Stimulated activated CD4-positive, alpha-beta T cell treated with anti-CD3 and anti-CD28 coated beads, TNF-alpha, amount 100 ng/mL, for 1 hour (primary cell): ENCODE results near the gene PLEKHA7.
"Not testable (repeated sequence)": the region's sequence is repeated elsewhere in the genome, so short reads cannot be mapped to it uniquely, and the experiment has no call there.

ENCODE experiments used
- DNase-seq, 3 donors: peaks; one replicate each; pipeline ENCODE4 v3.0.0-alpha.2; 2020; ENCODE audit warnings: low read depth in 3 of 3, low spot score in 1 of 3

PLEKHA7 gene, protein sequence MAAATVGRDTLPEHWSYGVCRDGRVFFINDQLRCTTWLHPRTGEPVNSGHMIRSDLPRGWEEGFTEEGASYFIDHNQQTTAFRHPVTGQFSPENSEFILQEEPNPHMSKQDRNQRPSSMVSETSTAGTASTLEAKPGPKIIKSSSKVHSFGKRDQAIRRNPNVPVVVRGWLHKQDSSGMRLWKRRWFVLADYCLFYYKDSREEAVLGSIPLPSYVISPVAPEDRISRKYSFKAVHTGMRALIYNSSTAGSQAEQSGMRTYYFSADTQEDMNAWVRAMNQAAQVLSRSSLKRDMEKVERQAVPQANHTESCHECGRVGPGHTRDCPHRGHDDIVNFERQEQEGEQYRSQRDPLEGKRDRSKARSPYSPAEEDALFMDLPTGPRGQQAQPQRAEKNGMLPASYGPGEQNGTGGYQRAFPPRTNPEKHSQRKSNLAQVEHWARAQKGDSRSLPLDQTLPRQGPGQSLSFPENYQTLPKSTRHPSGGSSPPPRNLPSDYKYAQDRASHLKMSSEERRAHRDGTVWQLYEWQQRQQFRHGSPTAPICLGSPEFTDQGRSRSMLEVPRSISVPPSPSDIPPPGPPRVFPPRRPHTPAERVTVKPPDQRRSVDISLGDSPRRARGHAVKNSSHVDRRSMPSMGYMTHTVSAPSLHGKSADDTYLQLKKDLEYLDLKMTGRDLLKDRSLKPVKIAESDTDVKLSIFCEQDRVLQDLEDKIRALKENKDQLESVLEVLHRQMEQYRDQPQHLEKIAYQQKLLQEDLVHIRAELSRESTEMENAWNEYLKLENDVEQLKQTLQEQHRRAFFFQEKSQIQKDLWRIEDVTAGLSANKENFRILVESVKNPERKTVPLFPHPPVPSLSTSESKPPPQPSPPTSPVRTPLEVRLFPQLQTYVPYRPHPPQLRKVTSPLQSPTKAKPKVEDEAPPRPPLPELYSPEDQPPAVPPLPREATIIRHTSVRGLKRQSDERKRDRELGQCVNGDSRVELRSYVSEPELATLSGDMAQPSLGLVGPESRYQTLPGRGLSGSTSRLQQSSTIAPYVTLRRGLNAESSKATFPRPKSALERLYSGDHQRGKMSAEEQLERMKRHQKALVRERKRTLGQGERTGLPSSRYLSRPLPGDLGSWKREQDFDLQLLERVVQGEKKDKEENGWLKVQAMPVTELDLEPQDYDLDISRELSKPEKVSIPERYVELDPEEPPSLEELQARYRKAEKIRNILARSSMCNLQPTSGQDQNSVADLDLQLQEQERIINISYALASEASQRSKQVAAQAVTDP

DNA sequence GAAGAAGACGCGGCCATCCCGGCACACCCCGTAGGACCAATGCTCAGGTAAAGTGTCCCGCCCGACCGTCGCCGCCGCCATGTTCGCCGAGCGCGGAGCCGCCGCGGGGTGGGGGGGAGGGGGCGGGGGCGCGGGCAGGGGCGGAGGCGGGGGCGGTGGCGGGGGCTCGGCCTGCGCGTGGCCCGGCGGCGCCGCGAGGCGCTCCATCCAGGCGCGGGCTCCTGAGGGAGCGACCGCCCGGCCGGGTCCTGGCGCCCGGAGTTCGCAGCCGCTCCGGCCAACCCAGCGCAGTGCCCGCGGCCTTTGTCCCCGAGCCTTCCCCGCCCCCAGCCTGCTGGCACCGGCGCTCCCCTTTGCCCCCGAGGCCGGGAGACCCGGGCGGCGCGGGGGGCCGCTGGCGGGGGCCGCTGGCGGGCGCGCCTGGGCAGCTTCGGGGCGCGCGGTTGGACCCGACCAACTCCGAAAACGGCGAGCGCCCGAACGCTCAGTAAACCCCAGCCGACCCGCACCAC, at the start of gene PLEKHA7:
Gene PLEKHA7, minus strand, starts transcription at position 94 of the 512 bp plus-strand sequence. Its CDS starts 13 bp downstream, at position 81.
- no peak for DNase-seq

DNA sequence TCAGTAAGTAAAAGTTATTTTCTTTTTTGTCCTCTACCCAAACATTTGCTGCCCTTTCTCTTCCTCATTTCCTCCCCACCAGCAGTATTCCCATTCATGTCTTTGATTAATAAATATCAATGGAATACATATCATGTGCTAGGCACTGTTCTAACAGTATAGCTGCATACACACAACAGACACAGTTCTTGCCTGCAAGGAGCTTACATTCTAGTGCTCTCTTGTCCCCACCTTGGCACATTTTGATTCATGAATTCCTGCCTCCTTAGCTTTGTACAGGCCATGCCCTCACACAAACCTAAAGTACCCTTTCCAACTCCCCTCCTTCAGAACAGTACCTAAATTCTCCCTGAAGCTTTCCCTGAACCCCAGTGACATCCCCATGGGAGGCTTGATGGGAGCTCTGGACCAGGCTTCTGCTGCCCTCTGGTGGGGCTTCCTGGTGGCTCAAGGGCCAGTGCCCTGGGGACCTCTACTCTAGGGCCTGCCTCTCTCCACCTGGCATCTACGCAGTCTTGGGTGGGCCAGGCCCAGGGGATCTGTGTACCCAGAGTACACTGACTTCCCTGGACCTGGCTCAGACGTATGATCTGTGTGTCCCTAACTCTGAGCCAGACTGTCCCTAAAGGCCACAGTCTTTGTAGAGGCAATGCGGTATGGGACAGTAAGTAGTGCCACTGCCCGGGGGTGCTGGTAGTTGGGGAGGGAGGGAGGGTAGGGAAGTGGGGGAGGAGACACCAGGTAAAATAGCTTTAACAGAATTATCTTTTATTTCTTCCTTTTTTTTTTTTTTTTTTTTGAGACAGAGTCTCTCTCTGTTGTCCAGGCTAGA, 49.2 kb upstream of the PLEKHA7 start:
- DNase-seq, result peak in 1 of 3 donors; percentile 49

DNA sequence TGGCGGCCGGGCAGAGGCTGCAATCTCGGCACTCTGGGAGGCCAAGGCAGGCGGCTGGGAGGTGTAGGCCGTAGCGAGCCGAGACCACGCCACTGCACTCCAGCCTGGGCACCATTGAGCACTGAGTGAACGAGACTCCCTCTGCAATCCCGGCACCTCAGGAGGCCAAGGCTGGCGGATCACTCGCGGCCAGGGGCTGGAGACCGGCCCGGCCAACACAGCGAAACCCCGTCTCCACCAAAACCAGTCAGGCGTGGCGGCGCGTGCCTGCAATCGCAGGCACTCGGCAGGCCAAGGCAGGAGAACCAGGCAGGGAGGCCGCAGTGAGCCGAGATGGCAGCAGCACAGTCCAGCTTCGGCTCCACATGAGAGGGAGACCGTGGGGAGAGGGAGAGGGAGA, 36.9 kb upstream of the PLEKHA7 start:
- DNase-seq, result not testable (repeated sequence)

DNA sequence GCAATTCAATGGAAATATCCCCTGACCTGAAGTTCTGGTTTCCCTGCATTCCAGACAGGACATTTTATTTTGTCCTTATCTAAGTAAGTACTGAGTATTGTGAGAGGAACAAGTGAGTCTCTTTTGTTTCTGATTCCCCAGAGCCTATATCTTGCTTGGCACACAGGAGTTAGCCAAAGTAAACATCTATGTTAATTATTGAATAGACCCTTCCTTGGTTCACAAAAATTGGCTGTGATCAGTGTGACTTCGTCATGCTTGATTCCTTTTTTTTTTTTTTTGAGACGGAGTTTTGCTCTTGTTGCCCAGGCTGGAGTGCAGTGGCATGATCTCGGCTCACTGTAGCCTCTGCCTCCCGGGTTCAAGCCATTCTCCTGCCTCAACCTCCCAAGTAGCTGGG, 34.3 kb upstream of the PLEKHA7 start:
- not testable (repeated sequence) for DNase-seq

DNA sequence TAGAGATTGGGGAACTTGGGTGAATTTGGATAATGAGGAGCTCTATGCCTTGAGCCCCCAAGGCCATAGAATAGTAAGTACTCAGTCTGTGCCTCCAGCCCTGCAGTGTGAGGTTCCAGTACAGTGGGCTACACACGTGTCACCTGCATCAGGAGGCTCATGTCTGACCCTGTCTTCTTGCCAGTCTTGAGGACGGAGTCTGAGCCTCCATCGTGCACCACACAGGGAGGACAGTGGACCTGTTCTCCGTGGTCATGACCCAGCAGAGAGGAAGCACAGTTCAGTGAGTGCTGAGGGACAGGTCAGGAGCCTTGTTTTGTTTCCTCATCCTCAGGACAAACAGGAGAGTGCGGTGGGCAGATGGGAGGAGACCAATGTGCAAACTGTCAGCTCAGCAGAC, 32.5 kb upstream of the PLEKHA7 start:
- no peak for DNase-seq

DNA sequence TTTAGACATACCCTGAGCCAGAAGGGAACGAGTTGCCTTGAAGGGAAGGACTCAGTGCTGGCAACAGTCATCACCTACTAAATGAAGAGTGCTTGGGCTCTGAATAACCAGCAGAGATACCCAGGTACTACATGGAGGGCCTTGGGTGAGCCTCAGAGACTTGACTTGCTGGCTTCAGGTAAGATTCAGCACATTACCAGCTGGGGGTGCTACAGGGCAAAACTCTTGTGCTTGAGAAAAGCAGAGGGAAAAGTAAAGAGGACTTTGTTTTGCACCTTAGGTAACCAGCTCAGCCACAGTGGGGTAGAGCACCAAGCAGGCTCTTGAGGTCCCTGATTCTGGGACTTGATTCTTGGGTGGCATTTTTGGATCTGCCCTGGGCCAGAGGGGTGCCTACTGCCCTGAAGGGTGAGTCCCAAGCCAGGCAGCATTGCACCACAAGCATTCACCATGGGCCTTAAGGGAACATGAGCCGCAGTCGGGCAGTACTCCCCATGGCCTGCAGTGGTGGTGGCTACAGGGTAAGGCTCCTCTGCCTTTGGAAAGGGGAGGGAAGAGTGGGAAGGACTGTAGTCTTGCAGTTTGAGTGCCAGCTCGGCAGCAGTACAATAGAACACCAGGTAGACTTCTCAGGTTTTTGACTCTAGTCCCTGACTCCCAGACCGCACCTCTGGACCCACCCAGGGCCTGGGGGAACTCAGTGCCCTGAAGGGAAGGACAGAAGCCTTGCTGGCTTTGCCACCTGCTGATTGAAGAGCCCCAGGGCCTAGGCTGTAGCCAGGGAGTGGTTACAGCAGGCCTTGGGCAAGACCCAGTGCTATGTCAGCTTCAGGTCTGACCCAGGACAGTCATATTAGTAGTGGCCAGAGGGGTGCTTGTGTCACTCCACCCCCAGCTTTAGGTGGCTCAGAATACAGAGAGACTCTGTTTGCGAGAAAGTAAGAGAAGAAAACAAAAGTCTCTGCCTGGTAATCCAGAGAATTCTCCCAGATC, 22.7 kb upstream of the PLEKHA7 start:
- DNase-seq, result no peak

DNA sequence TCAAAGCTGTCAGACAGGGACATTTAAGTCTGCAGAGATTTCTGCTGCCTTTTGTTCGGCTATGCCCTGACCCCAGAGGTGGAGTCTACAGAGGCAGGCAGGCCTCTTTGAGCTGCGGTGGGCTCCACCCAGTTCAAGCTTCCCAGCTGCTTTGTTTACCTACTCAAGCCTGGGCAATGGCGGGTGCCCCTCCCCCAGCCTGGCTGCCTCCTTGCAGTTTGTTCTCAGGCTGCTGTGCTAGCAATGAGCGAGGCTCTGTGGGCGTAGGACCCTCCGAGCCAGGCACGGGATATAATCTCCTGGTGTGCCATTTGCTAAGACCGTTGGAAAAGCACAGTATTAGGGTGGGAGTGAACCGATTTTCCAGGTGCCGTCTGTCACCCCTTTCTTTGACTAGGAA, 19.8 kb upstream of the PLEKHA7 start:
- DNase-seq, result not testable (repeated sequence)

DNA sequence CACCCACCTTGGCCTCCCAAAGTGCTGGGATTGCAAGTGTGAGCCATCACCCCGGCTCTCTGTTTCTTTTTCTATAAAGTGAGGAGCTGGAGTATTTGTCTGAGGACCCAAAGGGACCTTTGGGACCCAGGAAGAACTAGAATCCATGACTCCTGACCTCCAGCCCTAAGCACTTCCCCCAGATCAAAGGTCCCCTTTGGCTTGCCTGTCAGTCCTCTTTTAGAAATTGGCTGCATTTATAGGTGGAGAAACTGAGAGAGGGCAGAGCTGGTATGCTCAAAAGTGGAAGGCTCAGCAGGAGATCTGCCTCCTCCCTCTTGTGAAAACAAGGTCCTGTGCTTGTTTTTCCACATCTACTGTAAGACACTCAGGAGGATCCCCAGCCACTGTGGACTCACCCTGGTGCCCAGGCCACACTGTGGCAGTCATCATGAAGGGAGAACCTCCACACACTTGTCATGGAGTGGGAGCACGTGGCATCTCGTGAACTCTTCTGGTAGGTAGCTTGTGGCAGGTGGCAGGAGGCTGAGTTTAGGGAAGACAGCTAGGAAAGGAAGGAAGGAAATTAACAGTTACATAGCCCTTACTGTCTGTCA, 12.4 kb upstream of the PLEKHA7 start:
- no peak for DNase-seq

DNA sequence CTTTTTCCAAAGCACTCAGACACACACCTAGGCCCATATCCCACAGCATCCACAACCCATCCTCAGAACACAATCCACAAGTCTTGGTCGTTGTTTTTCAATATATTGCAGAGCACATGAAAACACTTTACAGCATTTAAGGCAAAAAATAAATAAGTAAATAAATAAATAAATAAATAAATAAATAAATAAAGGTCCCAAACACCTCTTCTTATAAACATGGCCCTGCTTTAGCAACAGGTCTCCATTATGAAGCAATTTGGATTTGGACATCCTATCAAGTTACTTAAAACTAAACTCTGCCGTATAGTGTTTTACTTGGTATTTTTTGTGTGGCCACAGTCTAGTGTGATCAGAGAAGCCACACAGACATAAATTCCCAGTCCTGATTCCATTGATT, 10.7 kb upstream of the PLEKHA7 start:
- DNase-seq, result no peak

DNA sequence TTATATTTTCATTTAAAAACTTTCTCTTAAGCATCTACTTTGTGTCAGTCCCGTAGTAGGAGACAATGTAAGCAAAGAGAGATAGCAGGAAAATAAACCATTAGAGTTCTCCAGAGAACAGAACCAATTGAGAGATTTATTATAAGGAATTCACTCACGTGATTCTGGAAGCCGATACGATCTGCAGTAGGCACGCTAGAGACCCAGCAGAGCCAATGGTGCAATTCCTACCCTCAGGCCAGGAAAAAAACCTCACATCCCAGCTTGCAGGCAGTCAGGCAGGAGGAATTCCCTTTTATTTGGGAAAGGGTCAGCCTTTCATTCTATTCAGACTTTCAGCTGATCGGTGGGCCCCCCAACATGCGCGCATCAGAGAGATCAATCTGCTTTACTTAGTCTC, 7.3 kb upstream of the PLEKHA7 start:
- DNase-seq, result no peak

DNA sequence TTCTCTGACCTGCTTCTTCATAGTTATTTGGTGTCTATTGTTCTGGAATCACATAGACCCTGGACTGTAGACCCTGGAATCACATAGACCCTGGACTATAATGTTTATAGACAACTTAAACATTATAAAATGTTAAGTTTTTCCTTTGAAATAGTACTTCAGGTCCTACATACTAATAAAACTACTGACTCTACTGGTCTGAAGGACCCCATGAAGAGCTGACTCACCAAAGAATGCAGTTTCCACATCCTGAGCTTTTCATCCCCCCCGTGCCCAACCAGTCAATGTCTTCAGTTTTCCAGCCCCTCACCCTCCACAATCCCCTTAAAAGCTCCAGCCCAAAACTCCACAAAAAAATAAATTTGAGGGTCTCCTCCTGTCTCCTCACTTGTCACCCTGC, 6.6 kb upstream of the PLEKHA7 start:
- DNase-seq, result no peak

DNA sequence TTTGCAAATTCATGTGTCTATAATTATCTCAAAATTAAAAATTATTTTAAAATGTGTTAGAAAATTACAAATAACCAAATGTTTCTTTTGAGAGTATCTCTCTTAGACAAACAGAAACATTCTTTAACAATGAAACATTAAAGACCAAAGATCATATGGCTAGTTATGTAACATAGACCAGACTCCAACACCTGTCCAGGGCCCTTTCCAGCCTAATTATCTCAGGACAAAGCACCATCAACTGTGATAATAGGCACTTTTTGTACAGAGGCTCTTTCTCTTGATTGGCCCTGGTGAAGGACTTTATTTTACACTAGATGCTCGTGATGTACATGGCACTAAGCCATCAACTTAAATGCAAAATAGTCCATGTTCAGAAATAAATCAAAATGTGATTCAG, 5.0 kb upstream of the PLEKHA7 start:
- DNase-seq, result no peak

DNA sequence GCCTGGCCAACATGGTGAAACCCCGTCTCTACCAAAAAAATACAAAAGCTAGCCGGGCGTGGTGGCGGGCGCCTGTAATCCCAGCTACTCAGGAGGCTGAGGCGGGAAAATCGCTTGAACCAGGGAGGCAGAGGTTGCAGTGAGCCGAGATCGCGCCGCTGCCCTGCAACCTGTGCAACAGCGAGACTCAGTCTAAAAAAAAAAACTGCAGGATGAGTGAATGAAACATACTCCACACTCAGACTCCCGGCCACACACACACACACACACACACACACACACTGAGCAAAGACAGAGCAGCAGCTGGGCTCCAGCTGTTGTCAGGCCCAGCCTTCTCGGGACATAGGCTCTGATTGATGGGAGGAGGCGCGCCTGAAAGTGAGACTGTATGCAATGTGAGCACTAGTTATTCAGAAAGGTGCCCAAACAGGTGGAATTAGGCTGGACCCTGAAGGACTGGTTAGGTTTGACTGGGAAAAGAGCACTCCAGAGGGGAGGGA, 1.5 kb upstream of the PLEKHA7 start:
- DNase-seq, result no peak

DNA sequence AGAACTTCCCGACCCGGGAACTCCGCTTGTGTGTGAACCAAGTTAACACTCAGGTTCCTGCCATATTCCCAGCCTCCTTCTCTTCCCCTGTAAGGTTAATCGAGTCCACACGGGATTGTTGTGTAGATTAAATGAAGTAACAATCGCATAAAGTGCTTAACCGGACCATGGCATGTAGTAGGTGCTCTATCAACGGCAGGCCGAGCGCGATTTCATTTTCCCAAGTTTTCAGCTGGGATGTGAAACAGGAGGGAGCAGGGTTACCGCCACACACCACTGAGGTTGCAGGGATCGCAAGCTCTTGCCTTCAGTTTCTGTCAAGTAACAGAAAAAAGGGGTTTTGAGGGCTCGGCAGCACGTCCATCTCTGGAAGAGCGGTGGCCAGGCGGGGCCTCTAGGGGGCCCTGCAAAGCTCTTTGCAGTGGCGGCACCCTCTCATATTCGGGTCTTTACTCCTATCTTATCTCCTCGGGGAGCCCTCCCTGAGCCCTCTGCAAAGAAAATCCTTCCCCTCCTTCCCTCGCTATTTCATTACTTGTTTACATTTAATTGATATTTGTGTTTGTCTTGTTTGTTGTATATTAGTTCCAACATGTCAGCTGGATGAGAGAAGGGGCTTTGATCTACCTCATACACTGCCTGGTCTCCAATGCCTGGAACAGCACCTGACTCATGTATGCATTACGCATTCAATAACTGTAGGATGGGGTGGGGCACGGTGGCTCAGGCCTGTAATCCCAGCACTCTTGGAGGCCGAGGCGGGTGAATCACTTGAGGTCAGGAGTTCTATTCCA, 816 bp upstream of the PLEKHA7 start:
- DNase-seq, result no peak

DNA sequence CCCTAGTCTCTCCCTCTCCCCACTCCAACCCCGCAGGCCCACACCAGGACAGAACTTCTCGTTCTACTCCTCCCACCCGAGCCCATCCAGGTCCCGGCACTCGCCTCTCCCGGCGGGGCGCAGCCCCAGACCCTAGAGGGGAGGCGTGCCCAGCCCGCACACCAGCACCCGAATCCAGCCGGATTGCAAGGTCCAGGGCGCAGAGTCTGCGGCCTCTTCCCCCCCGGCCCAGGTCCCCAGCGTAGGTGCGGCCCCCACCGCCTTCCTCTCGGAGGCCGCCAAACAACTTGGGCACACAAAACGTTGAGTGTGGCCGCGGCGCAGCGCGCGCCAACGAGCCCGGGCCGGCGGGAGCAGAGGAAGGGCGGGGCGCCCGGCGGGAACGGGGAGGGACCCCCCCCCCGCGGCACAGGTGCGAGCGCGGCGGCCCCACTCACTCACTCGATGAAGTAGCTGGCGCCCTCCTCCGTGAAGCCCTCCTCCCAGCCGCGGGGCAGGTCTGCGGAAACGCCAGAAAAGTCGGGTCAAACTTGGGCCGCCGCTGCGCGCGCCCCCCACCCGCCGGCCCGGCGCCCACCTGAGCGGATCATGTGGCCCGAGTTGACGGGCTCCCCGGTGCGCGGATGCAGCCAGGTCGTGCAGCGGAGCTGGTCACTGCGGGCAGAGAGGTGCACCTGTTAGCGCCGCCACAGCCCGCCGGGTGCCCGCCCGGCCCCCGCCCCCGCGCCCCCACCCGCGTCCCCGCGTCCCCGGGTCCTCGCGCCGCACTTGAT, 480 bp downstream of the PLEKHA7 start:
- DNase-seq, result peak in 1 of 3 donors; percentile 14

DNA sequence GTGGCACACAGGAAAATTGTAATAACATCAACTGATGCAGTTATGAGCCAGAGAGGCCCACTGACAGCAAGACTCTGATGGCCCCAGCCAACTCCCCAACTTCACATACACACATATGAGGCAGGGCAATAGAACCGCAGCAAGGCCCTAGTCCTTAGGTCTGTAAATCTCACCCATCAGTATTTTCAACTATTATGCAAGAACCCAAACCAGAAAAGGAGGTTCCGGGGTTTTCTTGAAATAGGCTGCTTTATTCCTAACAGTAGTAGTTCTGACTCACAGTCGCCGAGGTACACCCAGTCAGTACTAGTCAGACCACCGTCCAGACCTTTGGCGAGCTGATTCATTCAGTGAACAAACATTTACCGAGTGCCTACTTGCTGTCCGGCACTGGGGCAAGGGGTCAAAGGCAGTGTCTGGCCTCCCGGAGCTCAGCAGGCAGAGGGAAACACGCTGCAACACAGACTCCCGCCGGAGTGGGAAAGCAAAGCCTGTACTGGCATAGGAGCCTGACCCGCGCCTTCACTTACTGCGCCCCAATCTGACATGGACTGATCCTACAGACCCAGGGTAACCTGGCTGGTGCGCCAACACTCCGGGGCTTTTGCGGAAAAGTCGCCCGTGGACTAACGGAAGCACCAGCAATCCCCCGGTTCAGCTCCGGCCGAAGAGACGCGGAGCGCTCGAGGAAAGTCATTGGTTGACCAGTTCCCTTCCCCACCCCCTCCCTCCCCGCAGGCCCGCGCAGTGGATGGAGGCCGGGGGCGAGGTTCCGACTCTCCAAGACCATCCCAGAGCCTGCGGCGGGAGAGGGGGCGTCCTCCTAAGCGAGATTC, 1.3 kb downstream of the PLEKHA7 start:
- DNase-seq, result no peak
